ENCODE results near the gene TCERG1L. TPM values are rescaled to one million over a fixed set of nuclear protein-coding genes. Genes with fewer than 3 reads are reported as not detected.

Gene TCERG1L
- total and polyA plus RNA-seq, 2 experiments from 2014 or later, result 0.47 to 0.73 TPM

DNA sequence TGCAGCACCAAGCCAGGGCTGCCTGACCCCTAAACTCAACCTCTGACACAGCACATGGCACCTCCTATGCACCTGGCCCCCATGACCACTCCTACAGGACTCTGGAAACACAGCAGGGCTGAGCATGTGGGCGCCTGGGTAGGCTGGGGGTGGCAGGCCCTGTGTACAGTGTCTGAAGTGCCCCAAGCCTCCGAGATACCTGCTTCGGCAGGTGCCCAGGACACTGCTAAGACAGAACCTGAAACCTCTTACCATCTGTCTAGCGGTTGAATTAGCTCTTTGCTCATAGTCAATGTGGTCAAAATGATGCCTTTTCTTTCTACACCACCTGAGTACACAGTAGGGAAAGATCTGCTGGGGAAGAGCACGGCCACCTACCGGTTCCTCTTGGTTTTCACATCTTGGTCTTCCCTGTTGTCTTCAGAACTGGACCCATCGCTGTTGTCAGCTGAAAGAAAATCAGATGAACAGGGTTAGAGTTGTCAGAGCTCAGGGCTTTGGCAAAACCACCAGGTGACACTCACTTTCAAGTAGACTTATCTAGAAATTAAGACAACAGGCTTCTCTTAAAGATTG is 177.4 kb downstream of the TCERG1L start:
- no peak overlapping the region for H3K4me3 ChIP-seq
- H3K9me2 ChIP-seq (replicated peaks; ENCODE audit: insufficient read depth), result no peaks in the 10 kb centered on the region
- TF ChIP-seq CTCF (IDR thresholded peaks at IDR 0.05; ENCODE audit: poor library complexity) (no peak), EZH2 (IDR thresholded peaks at IDR 0.05; ENCODE audit: borderline replicate concordance) (no peak), EZH2phosphoT487 (IDR thresholded peaks at IDR 0.05; ENCODE audit: low read depth, severe bottlenecking, unreplicated experiment) (no peak)
- WGBS (ENCODE audit: low lambda C conversion rate, missing lambda C conversion rate), result 91% methylated on average over 7 of the region's 7 CpGs
- H4K20me1 ChIP-seq (ENCODE audit: insufficient read depth, poor library complexity, severe bottlenecking), result no peaks in the 10 kb centered on the region
- no peaks in the 10 kb centered on the region for H3K9me3 ChIP-seq (ENCODE audit: low read depth)
- H3K27ac ChIP-seq, result no peak overlapping the region
- H3K36me3 ChIP-seq (replicated peaks; ENCODE audit: insufficient read depth, low read depth), result no peaks in the 10 kb centered on the region
- no peak for DNase-seq (ENCODE audit: low spot score)
- H3K79me2 ChIP-seq, result no peaks in the 10 kb centered on the region
- no peak overlapping the region for H2AFZ ChIP-seq
- no peak overlapping the region for H3K4me2 ChIP-seq
- no peaks in the 10 kb centered on the region for H3K4me1 ChIP-seq (ENCODE audit: insufficient read depth)
- no peaks in the 10 kb centered on the region for H3K27me3 ChIP-seq

- no peak overlapping the region for H3K27ac ChIP-seq
- no peak overlapping the region for H2AFZ ChIP-seq
- H3K9me3 ChIP-seq (ENCODE audit: low read depth), result no peaks in the 10 kb centered on the region
- H3K9me2 ChIP-seq (replicated peaks; ENCODE audit: insufficient read depth), result no peaks in the 10 kb centered on the region
- H3K36me3 ChIP-seq (replicated peaks; ENCODE audit: insufficient read depth, low read depth), result no peaks in the 10 kb centered on the region
- no peak overlapping the region for H3K4me2 ChIP-seq
- no peak for DNase-seq (ENCODE audit: low spot score)
- H4K20me1 ChIP-seq (ENCODE audit: insufficient read depth, poor library complexity, severe bottlenecking), result no peaks in the 10 kb centered on the region
- peaks cover 6% of the 10 kb centered on the region for H3K27me3 ChIP-seq
- H3K4me1 ChIP-seq (ENCODE audit: insufficient read depth), result no peaks in the 10 kb centered on the region
- WGBS (ENCODE audit: low lambda C conversion rate, missing lambda C conversion rate), result 94% methylated on average over 8 of the region's 8 CpGs
- H3K4me3 ChIP-seq, result no peak overlapping the region
- no peaks in the 10 kb centered on the region for H3K79me2 ChIP-seq
- TF ChIP-seq EZH2phosphoT487 (IDR thresholded peaks at IDR 0.05; ENCODE audit: low read depth, severe bottlenecking, unreplicated experiment) (no peak), EZH2 (IDR thresholded peaks at IDR 0.05; ENCODE audit: borderline replicate concordance) (no peak), CTCF (IDR thresholded peaks at IDR 0.05; ENCODE audit: poor library complexity) (no peak)
Observed at GRCh38 chr10:131132681-131133080, 178.8 kb downstream of the TCERG1L start.

- no peak overlapping the region for H3K27ac ChIP-seq
- H3K27me3 ChIP-seq, result peaks cover 6% of the 10 kb centered on the region
- H3K4me3 ChIP-seq, result no peak overlapping the region
- H3K4me1 ChIP-seq (ENCODE audit: insufficient read depth), result no peaks in the 10 kb centered on the region
- no peaks in the 10 kb centered on the region for H3K36me3 ChIP-seq (replicated peaks; ENCODE audit: insufficient read depth, low read depth)
- no peaks in the 10 kb centered on the region for H3K79me2 ChIP-seq
- 86% methylated on average over 25 of the region's 25 CpGs for WGBS (ENCODE audit: low lambda C conversion rate, missing lambda C conversion rate)
- no peak overlapping the region for H2AFZ ChIP-seq
- H4K20me1 ChIP-seq (ENCODE audit: insufficient read depth, poor library complexity, severe bottlenecking), result no peaks in the 10 kb centered on the region
- no peaks in the 10 kb centered on the region for H3K9me3 ChIP-seq (ENCODE audit: low read depth)
- DNase-seq (ENCODE audit: low spot score), result no peak
- TF ChIP-seq EZH2phosphoT487 (IDR thresholded peaks at IDR 0.05; ENCODE audit: low read depth, severe bottlenecking, unreplicated experiment) (no peak), EZH2 (IDR thresholded peaks at IDR 0.05; ENCODE audit: borderline replicate concordance) (no peak), CTCF (IDR thresholded peaks at IDR 0.05; ENCODE audit: poor library complexity) (no peak)
- H3K9me2 ChIP-seq (replicated peaks; ENCODE audit: insufficient read depth), result no peaks in the 10 kb centered on the region
- H3K4me2 ChIP-seq, result no peak overlapping the region
Observed at GRCh38 chr10:131131726-131132591, 179.6 kb downstream of the TCERG1L start.
